CD8-positive, alpha-beta memory T cell (primary cell): ENCODE results near the gene BSG. TPM values are rescaled to one million over a fixed set of nuclear protein-coding genes. Genes with fewer than 3 reads are reported as not detected.

ENCODE experiments used
- CTCF ChIA-PET: fragments of 350-600 bp; sonication (Branson Sonifier 250); formaldehyde crosslinking; loops from one replicate; lab custom pipeline; 2021; ENCODE audit warnings: antibody characterized with exemption; lab: Charles Lee
- POLR2A ChIA-PET: fragments of 350-600 bp; sonication (Branson Sonifier 250); formaldehyde crosslinking; loops from one replicate; lab custom pipeline; 2021; ENCODE audit warnings: antibody characterized with exemption; lab: Charles Lee
- DNase-seq, 5 donors: peaks; one replicate each; pipeline versions ENCODE4 v3.0.0 to v3.0.0-alpha.2; 2020 to 2022; ENCODE audit warnings: mixed read lengths in 1 of 5
- H3K27ac ChIP-seq: one replicate; pipeline ENCODE4 v1.7.0; 2013; ENCODE audit warnings: low read depth, mild to moderate bottlenecking, low read length, moderate library complexity
- H3K27me3 ChIP-seq: 2 replicates; pipeline ENCODE4 v1.7.0; 2013; ENCODE audit warnings: low read length, mild to moderate bottlenecking; ENCODE audit not compliant: insufficient read depth, poor library complexity, severe bottlenecking
- H3K36me3 ChIP-seq: 2 replicates; pipeline ENCODE4 v1.7.0; 2013; ENCODE audit warnings: mild to moderate bottlenecking, low read length, moderate library complexity; ENCODE audit not compliant: insufficient read depth
- H3K4me1 ChIP-seq: 2 replicates; pipeline ENCODE4 v1.7.0; 2013; ENCODE audit warnings: mild to moderate bottlenecking, low read length, moderate library complexity; ENCODE audit not compliant: insufficient read depth
- H3K4me3 ChIP-seq: 2 replicates; pipeline ENCODE4 v1.7.0; 2013; ENCODE audit warnings: mild to moderate bottlenecking, low read length
- H3K9me3 ChIP-seq: 2 replicates; pipeline ENCODE4 v1.7.0; 2013; ENCODE audit warnings: mild to moderate bottlenecking, low read length
- H3K27ac Mint-ChIP-seq, 8 donors: one replicate each; pipeline ENCODE4 v1.8.0; 2020 to 2021; ENCODE audit warnings: mixed read lengths in 8 of 8, mild to moderate bottlenecking in 6 of 8, inconsistent platforms in 3 of 8, moderate library complexity in 3 of 8
- H3K27me3 Mint-ChIP-seq, 2 donors: one replicate each; pipeline ENCODE4 v1.8.0; 2020 to 2021; ENCODE audit warnings: mixed read lengths in 2 of 2, mild to moderate bottlenecking in 1 of 2, moderate library complexity in 1 of 2
- H3K36me3 Mint-ChIP-seq, 3 donors: one replicate each; pipeline ENCODE4 v1.8.0; 2020 to 2021; ENCODE audit warnings: mixed read lengths in 3 of 3, inconsistent platforms in 1 of 3, mild to moderate bottlenecking in 1 of 3
- H3K4me1 Mint-ChIP-seq, 3 donors: one replicate each; pipeline ENCODE4 v1.8.0; 2020 to 2021; ENCODE audit warnings: mixed read lengths in 3 of 3, inconsistent platforms in 1 of 3, mild to moderate bottlenecking in 1 of 3
- H3K4me3 Mint-ChIP-seq, 7 donors: one replicate each; pipeline ENCODE4 v1.8.0; 2020 to 2021; ENCODE audit warnings: mixed read lengths in 7 of 7, mild to moderate bottlenecking in 6 of 7, moderate library complexity in 4 of 7, inconsistent platforms in 2 of 7
- H3K9me3 Mint-ChIP-seq, 5 donors: one replicate each; pipeline ENCODE4 v1.8.0; 2020 to 2022; ENCODE audit warnings: mixed read lengths in 5 of 5, mild to moderate bottlenecking in 3 of 5, moderate library complexity in 2 of 5, inconsistent platforms in 1 of 5
- polyA plus RNA-seq: library from polyadenylated mRNA; unstranded; fragments of 300-500 nt; fragmentation: Illumina TruSeq; gene quantifications from one replicate; pipeline ENCODE4 v1.2.3, GENCODE V29; 2021
- total RNA-seq, 2 experiments: library from RNA; stranded (reverse); gene quantifications; one replicate each; pipeline ENCODE4 v1.2.3, GENCODE V29; 2021

Gene BSG
- total and polyA plus RNA-seq, 3 experiments from 2014 or later = 250 to 436 (median 262) TPM

DNA sequence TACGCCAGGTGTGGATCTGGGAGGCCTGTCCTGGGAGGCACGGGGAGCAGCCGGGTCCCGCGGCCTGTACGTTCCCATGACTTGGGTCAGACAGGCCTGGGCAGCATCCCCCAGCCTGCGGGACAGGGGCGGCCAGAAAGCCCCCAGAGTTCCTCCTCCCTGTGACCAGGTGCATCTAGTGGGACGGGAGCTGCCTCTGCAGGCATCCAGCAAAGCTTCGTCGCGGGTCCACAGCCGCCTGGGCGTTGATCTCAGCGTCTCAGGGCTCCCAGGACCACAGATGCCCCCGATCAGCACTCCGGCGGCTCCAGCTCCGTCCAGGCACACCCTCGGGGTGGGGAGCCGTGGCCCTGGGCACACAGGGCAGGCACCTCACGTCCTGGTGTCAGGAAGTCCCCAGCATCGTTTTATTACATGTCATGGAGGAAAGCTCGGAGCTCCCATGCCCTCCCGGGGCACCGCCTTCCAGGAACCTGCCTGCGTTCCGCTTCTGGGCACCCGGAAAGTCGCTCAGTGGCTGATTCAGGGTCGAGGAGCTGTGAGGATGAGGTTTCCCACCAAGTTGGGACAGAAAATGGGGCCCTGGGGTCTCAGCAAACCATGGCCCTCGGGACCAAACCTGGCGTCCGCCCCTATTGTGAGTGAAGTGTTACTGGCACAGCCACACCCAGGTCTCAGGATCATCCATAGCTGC lies 30.1 kb upstream of the BSG start:
- DNase-seq = peak in 1 of 5 donors; percentile 46
- CTCF ChIA-PET = interaction anchor here (1.0 to 3.8 kb wide), 3 partner anchors 10 to 42 kb away, joined by 3 to 22 read pairs (median 5); partner anchors contain the start of gene CDC34
- Mint-ChIP-seq H3K27ac (peak overlapping the region in 5 of 8 donors; percentile 4 to 98 (median 92)), H3K27me3 (peaks cover 0 to 6% of the 10 kb centered on the region in 2 donors), H3K9me3 (no peaks in the 10 kb centered on the region), H3K4me3 (no peak overlapping the region), H3K36me3 (peaks cover 0 to 44% (median 3%) of the 10 kb centered on the region in 3 donors), H3K4me1 (peaks cover 19 to 27% (median 19%) of the 10 kb centered on the region in 3 donors)
- Histone ChIP-seq H3K36me3 (peaks cover under 1% of the 10 kb centered on the region), H3K27ac (no peak overlapping the region), H3K27me3 (no peaks in the 10 kb centered on the region), H3K9me3 (no peaks in the 10 kb centered on the region), H3K4me1 (peaks cover 17% of the 10 kb centered on the region), H3K4me3 (no peak overlapping the region)
- POLR2A ChIA-PET = interaction anchor here (1.4 kb wide), 1 partner anchor 10 kb away, joined by 5 read pairs; the partner anchor contains the start of gene CDC34

DNA sequence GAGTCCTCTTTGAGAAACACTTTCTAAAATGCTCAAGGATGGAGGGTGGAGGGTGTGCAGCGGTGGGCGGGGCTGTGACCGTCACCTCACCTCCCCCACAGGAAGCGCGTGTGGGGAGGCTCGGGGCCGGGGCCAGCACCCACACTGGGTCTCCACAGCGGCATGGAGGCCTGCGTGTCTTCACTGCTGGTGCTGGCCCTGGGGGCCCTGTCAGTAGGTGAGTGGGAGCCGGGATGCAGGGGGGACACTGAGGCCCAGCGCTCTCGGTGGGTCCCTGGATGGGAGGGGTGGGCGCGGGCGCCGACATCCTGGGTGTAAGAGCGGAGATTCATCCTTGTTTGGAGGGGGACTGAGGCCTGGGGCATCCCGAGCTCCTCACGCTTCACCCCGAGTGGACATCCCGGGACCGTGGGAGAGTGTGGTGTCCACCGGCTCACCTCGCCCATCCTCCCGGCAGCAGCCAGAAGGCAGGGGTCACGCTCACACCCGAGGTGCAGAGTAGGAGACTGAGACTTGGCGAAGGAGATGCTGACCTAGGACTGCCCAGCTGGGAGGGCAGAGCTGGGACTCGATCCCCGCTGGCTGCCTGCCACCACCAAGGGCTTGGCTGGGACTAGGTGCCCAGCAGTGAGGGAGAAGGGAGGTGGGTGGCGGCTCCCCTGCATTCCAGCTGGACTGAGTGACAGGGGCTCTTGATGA lies 28.3 kb upstream of the BSG start, which contains the start of gene GZMM:
Gene GZMM (plus strand): TSS at position 144 of the 699 bp plus-strand sequence. CDS start 19 bp downstream, at position 163.
- Histone ChIP-seq H3K36me3 (peaks cover 9% of the 10 kb centered on the region), H3K9me3 (no peaks in the 10 kb centered on the region), H3K4me1 (peaks cover 17% of the 10 kb centered on the region), H3K27ac (peak within 1 kb of the TSS; percentile 87), H3K4me3 (peak within 1 kb of the TSS; percentile 89), H3K27me3 (no peaks in the 10 kb centered on the region)
- Mint-ChIP-seq H3K4me3 (peak within 1 kb of the TSS; percentile 92 to 99 (median 94)), H3K27me3 (peaks cover 0 to 6% of the 10 kb centered on the region in 2 donors), H3K9me3 (no peaks in the 10 kb centered on the region), H3K36me3 (peaks cover 3 to 39% (median 5%) of the 10 kb centered on the region in 3 donors), H3K27ac (peak within 1 kb of the TSS; percentile 90 to 99 (median 96)), H3K4me1 (peaks cover 19 to 36% (median 20%) of the 10 kb centered on the region in 3 donors)
- CTCF ChIA-PET = interaction anchor here (1.1 to 3.8 kb wide), 4 partner anchors 12 to 40 kb away, joined by 3 to 22 read pairs (median 8); partner anchors contain the start of gene CDC34
- POLR2A ChIA-PET = interaction anchor here (0.6 to 1.5 kb wide), 6 partner anchors 12 to 567 kb away, joined by 3 to 10 read pairs (median 3); partner anchors contain the start of gene CDC34
- peak; percentile 78 to 91 (median 83) for DNase-seq

- DNase-seq = no peak
- Histone ChIP-seq H3K4me3 (no peak overlapping the region), H3K9me3 (no peaks in the 10 kb centered on the region), H3K27me3 (no peaks in the 10 kb centered on the region), H3K27ac (no peak overlapping the region), H3K4me1 (peaks cover 17% of the 10 kb centered on the region), H3K36me3 (peaks cover 9% of the 10 kb centered on the region)
- ChIA-PET CTCF (interaction anchor here (1.8 kb wide), 1 partner anchor 36 kb away, joined by 5 read pairs; no protein-coding TSS in a partner anchor), POLR2A (no interaction called here)
- Mint-ChIP-seq H3K27ac (peak overlapping the region in 2 of 8 donors; percentile 21 to 54), H3K27me3 (peaks cover 0 to 6% of the 10 kb centered on the region in 2 donors), H3K4me3 (peak overlapping the region in 2 of 7 donors; percentile 35 to 61), H3K36me3 (peaks cover 3 to 31% (median 5%) of the 10 kb centered on the region in 3 donors), H3K4me1 (peaks cover 20 to 40% (median 24%) of the 10 kb centered on the region in 3 donors), H3K9me3 (no peaks in the 10 kb centered on the region)
Observed at GRCh38 chr19:547117-547516, 25.3 kb upstream of the BSG start.

GRCh38 chr19:547836-548720 lies 24.3 kb upstream of the BSG start:
- Histone ChIP-seq H3K27ac (no peak overlapping the region), H3K27me3 (no peaks in the 10 kb centered on the region), H3K36me3 (peaks cover 9% of the 10 kb centered on the region), H3K4me1 (peaks cover 16% of the 10 kb centered on the region), H3K4me3 (no peak overlapping the region), H3K9me3 (no peaks in the 10 kb centered on the region)
- Mint-ChIP-seq H3K27ac (peak overlapping the region in 6 of 8 donors; percentile 42 to 94 (median 55)), H3K36me3 (peaks cover 3 to 26% (median 5%) of the 10 kb centered on the region in 3 donors), H3K4me3 (peak overlapping the region in 1 of 7 donors; percentile 61), H3K4me1 (peaks cover 20 to 39% (median 23%) of the 10 kb centered on the region in 3 donors), H3K9me3 (no peaks in the 10 kb centered on the region), H3K27me3 (peaks cover 0 to 6% of the 10 kb centered on the region in 2 donors)
- ChIA-PET CTCF (no interaction called here), POLR2A (no interaction called here)
- peak in 1 of 5 donors; percentile 49 for DNase-seq

- no peaks in the 10 kb centered on the region for H3K9me3 Mint-ChIP-seq
- POLR2A ChIA-PET = no interaction called here
- H3K4me3 ChIP-seq = no peak overlapping the region
- no peak overlapping the region for H3K27ac ChIP-seq
- H3K4me1 Mint-ChIP-seq = peaks cover 11 to 28% (median 12%) of the 10 kb centered on the region in 3 donors
- H3K27me3 Mint-ChIP-seq = no peaks in the 10 kb centered on the region
- no peak overlapping the region for H3K4me3 Mint-ChIP-seq
- H3K27me3 ChIP-seq = no peaks in the 10 kb centered on the region
- peaks cover 3 to 17% (median 5%) of the 10 kb centered on the region in 3 donors for H3K36me3 Mint-ChIP-seq
- H3K4me1 ChIP-seq = peaks cover 9% of the 10 kb centered on the region
- peak in 1 of 5 donors; percentile 47 for DNase-seq
- no peaks in the 10 kb centered on the region for H3K9me3 ChIP-seq
- CTCF ChIA-PET = interaction anchor here (0.6 kb wide), 1 partner anchor 1434 kb away, joined by 4 read pairs; no protein-coding TSS in a partner anchor
- peaks cover 9% of the 10 kb centered on the region for H3K36me3 ChIP-seq
- H3K27ac Mint-ChIP-seq = no peak overlapping the region
Observed at GRCh38 chr19:548886-549830, 23.2 kb upstream of the BSG start.

DNA sequence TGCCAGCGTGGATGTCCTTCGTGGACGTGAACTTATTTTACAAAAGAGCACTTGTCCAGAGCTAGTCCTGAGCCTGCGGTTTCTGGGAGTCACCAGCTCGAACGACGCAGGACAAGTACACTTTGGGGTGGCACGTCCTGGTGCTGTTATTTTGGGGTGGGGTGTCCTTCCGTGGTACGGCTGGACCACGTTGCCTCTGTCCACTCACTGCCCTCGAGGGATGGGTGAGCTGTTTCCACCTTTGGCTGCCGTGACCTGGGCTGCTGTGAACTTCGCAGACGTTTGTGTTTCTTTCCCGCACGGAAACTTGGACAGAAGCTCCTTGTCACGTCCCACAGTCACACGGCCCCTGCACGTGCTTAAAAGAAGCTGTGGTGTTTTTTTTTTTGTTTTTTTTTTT lies 17.6 kb upstream of the BSG start:
- Histone ChIP-seq H3K4me1 (no peaks in the 10 kb centered on the region), H3K27me3 (no peaks in the 10 kb centered on the region), H3K9me3 (no peaks in the 10 kb centered on the region), H3K4me3 (no peak overlapping the region), H3K27ac (no peak overlapping the region), H3K36me3 (no peaks in the 10 kb centered on the region)
- no peak overlapping the region for H3K27ac Mint-ChIP-seq
- POLR2A ChIA-PET = no interaction called here
- DNase-seq = peak in 1 of 5 donors; percentile 42
- CTCF ChIA-PET = interaction anchor here (0.7 kb wide), 1 partner anchor 44 kb away, joined by 3 read pairs; no protein-coding TSS in a partner anchor
- H3K36me3 Mint-ChIP-seq = peaks cover 0 to 1% (median 0%) of the 10 kb centered on the region in 3 donors
- H3K27me3 Mint-ChIP-seq = no peaks in the 10 kb centered on the region
- H3K4me3 Mint-ChIP-seq = no peak overlapping the region
- no peaks in the 10 kb centered on the region for H3K9me3 Mint-ChIP-seq
- peaks cover 0 to 4% (median 3%) of the 10 kb centered on the region in 3 donors for H3K4me1 Mint-ChIP-seq
